ENCODE results near the gene THUMPD3.
A peak's percentile ranks its signal among the peaks of the same experiment; 100 is the strongest.

GRCh38 chr3:9399746-9400145 is 36.9 kb downstream of the THUMPD3 start:
- TF ChIP-seq, protein P1, sequence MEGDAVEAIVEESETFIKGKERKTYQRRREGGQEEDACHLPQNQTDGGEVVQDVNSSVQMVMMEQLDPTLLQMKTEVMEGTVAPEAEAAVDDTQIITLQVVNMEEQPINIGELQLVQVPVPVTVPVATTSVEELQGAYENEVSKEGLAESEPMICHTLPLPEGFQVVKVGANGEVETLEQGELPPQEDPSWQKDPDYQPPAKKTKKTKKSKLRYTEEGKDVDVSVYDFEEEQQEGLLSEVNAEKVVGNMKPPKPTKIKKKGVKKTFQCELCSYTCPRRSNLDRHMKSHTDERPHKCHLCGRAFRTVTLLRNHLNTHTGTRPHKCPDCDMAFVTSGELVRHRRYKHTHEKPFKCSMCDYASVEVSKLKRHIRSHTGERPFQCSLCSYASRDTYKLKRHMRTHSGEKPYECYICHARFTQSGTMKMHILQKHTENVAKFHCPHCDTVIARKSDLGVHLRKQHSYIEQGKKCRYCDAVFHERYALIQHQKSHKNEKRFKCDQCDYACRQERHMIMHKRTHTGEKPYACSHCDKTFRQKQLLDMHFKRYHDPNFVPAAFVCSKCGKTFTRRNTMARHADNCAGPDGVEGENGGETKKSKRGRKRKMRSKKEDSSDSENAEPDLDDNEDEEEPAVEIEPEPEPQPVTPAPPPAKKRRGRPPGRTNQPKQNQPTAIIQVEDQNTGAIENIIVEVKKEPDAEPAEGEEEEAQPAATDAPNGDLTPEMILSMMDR (IDR thresholded peaks at IDR 0.05 in 4 of 5, conservative IDR thresholded peaks at IDR 0.05 in 1 of 5), result no peak
- TF ChIP-seq POLR2A (IDR thresholded peaks at IDR 0.05), result peak; percentile 14 to 48
